HG03439 (cell line): ENCODE results near the gene NOTCH2NLA.
"Not testable (repeated sequence)": the region's sequence is repeated elsewhere in the genome, so short reads cannot be mapped to it uniquely, and the experiment has no call there.

Experiments
- ATAC-seq: cut with Tn5 transposase; IDR thresholded peaks from one replicate; pipeline ENCODE4 v1.9.1; 2021; ENCODE audit warnings: mild to moderate bottlenecking, moderate library complexity; ENCODE audit not compliant: unreplicated experiment

Gene NOTCH2NLA

DNA sequence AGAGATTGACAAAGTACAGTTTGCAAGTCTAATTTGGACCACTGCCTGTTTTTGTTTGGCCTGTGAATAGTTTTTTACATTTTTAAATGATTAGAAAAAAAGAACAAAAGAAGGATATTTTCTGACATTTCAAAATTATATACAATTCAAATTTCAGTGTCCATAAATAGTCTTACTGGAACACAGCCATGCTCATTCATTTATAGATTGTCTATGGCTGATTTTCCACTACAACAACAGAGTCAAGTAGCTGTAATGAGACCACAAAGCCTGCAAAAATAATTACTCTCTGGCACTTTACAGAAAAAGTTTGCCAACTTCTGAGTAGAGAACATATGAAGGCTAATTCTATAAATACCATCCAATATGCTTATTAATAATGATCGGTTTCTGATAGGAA lies 61.1 kb downstream of the NOTCH2NLA start:
- not testable (repeated sequence) for ATAC-seq

DNA sequence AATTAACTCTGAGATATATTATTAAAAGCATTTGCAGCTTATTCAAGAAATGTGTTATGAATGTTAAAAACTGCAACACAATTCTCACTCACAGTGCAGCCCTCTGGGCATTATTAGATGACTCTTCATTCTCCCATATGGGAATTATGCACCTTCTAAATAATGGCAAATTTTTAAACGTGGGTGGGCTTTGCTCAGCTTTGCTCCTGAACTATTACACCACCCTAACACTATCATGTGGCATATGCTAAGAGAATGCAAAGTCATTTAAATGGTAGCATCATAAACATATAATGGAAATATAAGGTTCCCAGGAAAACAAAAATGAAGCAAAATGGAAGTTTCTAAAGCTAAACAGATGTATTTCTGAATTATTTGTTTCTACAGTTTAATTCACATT lies 61.5 kb downstream of the NOTCH2NLA start:
- ATAC-seq: not testable (repeated sequence)

DNA sequence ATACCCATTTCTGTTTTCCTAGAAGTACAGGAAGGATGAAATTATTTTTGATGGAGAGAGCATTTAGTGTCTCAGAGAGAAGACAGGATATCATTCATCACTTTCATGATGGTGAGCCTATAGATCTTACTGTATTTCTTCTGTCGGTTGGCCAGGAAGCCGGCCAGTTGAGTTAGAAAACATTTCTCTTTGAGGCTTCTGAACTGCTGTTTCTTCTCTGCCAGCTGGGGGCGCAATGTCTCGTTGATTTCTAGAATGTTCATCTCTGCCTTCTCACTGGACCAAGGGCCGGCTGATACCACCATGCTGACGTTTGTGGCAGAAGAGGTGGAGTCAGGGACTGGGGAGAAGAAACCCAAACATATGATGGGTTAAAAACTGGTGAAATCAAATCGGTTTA lies 84.4 kb downstream of the NOTCH2NLA start, which contains the start of gene NBPF10:
Gene NBPF10, minus strand, starts transcription at position 340 of the 400 bp plus-strand sequence. Its CDS starts 35 bp downstream, at position 305.
- ATAC-seq: not testable (repeated sequence)
